OCI-LY3 (cell line): Measurements from ENCODE around the gene TMPRSS2.

Experiments used
- CTCF ChIP-seq: fragments of 200-600, 300-600 bp; sonication (generic); IDR thresholded peaks from 2 replicates; pipeline ENCODE4 v1.5.1; 2014; ENCODE audit warnings: antibody characterized with exemption, low read length, low read depth
- EZH2phosphoT487 ChIP-seq: fragments of 200-600 bp; shearing (Covaris generic); IDR thresholded peaks from 2 replicates; pipeline ENCODE4 v1.6.1; 2018; ENCODE audit warnings: antibody characterized with exemption, mixed run types, low read depth

DNA sequence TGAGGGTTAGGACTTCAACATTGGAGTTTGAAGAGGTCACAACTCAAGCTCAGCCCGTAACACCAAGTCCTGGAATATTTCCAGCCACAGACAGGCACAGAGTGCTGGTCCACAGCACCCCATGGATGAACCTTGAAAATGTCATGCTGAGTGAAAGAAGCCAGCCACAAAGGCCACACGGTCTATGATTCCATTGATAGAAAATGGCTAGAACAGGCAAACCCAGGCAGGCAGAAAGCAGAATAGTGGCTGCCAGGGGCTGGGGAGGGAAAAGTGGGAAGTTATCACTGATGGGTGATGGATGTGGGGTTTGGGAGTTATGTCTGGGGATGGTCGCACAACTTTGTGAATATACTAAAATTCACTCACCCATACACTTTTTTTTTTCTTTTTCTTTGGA, 60.6 kb downstream of the TMPRSS2 start:
- TF ChIP-seq CTCF: no peak
- TF ChIP-seq EZH2phosphoT487: no peak
